ENCODE data around the gene SPECC1.
"Not testable (repeated sequence)": the region's sequence is repeated elsewhere in the genome, so short reads cannot be mapped to it uniquely, and the experiment has no call there.

DNA sequence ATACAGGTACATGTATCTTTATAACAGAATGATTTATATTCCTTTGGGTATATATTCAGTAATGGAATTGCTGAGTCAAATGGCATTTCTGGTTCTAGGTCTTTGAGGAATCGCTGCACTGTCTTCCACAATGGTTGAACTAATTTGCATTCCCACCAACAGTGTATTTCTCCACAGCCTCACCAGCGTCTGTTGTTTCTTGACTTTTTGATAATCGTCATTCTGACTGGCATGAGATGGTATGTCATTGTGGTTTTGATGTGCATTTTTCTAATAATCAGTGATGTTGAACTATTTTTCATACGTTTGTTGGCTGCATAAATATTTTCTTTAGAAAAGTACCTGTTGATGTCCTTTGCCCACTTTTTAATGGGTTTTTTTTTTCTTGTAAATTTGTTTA is 156.4 kb downstream of the SPECC1 start:
- not testable (repeated sequence) for TF ChIP-seq POLR2A, CTCF (IDR thresholded peaks at IDR 0.05)

Data from breast epithelium (tissue), 3 donors.